Esophagus squamous epithelium (tissue), 4 donors: ENCODE results near the gene HBA2.
"Not testable (repeated sequence)": the region's sequence is repeated elsewhere in the genome, so short reads cannot be mapped to it uniquely, and the experiment has no call there.

Experiments used
- POLR2A ChIP-seq, 4 donors: fragments of 450-650 bp; IDR thresholded peaks; one replicate each; pipeline ENCODE4 v1.6.1; 2017; ENCODE audit warnings: antibody characterized with exemption in 4 of 4, mild to moderate bottlenecking in 4 of 4, moderate library complexity in 3 of 4
- TF ChIP-seq, protein P1 (sequence below), 6 experiments: fragments of 450-650 bp in 4 of 6; fragments of 200-600 bp in 2 of 6; sonication (generic) in 2 of 6; IDR thresholded peaks; one replicate each; pipeline ENCODE4 v1.5.1; 2016 to 2019; ENCODE audit warnings: antibody characterized with exemption in 6 of 6, mild to moderate bottlenecking in 4 of 6, moderate library complexity in 4 of 6

DNA sequence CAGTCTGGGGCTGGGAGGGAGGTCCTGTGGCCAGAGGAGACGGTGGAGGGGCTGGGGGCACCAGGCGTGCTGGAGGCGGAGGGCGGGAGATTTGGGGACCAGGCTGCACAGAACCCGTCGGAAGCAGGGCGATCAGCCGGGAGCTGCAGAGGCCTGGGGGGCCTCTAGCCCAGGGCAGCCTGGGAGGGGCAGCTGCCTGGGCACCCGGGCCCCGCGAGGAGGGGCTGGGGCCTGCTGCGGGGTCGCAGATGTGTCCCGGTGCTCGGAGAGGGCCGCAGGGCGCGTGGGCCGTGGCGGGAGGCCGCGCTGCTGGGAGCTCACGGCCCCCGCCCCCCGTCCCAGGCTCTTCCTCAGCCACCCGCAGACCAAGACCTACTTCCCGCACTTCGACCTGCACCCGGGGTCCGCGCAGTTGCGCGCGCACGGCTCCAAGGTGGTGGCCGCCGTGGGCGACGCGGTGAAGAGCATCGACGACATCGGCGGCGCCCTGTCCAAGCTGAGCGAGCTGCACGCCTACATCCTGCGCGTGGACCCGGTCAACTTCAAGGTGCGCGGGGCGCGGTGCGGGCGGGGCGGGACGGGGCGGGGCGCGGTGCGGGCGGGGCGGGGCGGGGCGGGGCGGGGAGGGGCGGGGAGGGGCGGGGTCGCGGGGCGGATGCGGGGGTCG is 19.0 kb upstream of the HBA2 start:
- not testable (repeated sequence) for TF ChIP-seq POLR2A (IDR thresholded peaks at IDR 0.05)
- TF ChIP-seq, protein P1, sequence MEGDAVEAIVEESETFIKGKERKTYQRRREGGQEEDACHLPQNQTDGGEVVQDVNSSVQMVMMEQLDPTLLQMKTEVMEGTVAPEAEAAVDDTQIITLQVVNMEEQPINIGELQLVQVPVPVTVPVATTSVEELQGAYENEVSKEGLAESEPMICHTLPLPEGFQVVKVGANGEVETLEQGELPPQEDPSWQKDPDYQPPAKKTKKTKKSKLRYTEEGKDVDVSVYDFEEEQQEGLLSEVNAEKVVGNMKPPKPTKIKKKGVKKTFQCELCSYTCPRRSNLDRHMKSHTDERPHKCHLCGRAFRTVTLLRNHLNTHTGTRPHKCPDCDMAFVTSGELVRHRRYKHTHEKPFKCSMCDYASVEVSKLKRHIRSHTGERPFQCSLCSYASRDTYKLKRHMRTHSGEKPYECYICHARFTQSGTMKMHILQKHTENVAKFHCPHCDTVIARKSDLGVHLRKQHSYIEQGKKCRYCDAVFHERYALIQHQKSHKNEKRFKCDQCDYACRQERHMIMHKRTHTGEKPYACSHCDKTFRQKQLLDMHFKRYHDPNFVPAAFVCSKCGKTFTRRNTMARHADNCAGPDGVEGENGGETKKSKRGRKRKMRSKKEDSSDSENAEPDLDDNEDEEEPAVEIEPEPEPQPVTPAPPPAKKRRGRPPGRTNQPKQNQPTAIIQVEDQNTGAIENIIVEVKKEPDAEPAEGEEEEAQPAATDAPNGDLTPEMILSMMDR (IDR thresholded peaks at IDR 0.05): not testable (repeated sequence)
